HEK293 (cell line): ENCODE measurements around the gene DST.

ENCODE experiments used
- IKZF3 ChIP-seq: fragments of 450-650 bp; IDR thresholded peaks from 2 replicates; pipeline ENCODE4 v1.5.0; 2018; ENCODE audit warnings: missing biosample characterization, mild to moderate bottlenecking, missing genetic modification characterization, moderate library complexity
- OVOL3 ChIP-seq: fragments of 450-650 bp; formaldehyde crosslinking; IDR thresholded peaks from 2 replicates; pipeline ENCODE4 v1.5.1; 2016; ENCODE audit warnings: missing biosample characterization, missing genetic modification characterization
- PRDM1 ChIP-seq: fragments of 450-650 bp; formaldehyde crosslinking; IDR thresholded peaks from 2 replicates; pipeline ENCODE4; 2016; ENCODE audit warnings: missing biosample characterization, missing genetic modification characterization
- RBAK ChIP-seq: fragments of 450-650 bp; formaldehyde crosslinking; IDR thresholded peaks from 2 replicates; pipeline ENCODE4 v1.5.1; 2016; ENCODE audit warnings: missing biosample characterization, missing genetic modification characterization
- SETDB1 ChIP-seq: IDR thresholded peaks from one replicate; pipeline ENCODE4 v1.6.1; 2017; ENCODE audit warnings: mild to moderate bottlenecking, low read length, moderate library complexity, mixed read lengths; ENCODE audit not compliant: insufficient read length
- ZBTB21 ChIP-seq: fragments of 450-650 bp; formaldehyde crosslinking; IDR thresholded peaks from 2 replicates; pipeline ENCODE4 v1.5.1; 2017; ENCODE audit warnings: missing biosample characterization, missing genetic modification characterization
- ZBTB48 ChIP-seq: fragments of 450-650 bp; formaldehyde crosslinking; IDR thresholded peaks from 2 replicates; pipeline ENCODE4 v1.5.1; 2016; ENCODE audit warnings: missing biosample characterization, missing genetic modification characterization
- ZNF112 ChIP-seq: fragments of 450-650 bp; formaldehyde crosslinking; IDR thresholded peaks from 2 replicates; pipeline ENCODE4 v1.5.0; 2017; ENCODE audit warnings: missing biosample characterization, missing genetic modification characterization
- ZNF140 ChIP-seq: fragments of 450-650 bp; formaldehyde crosslinking; IDR thresholded peaks from 2 replicates; pipeline ENCODE4 v1.5.1; 2016; ENCODE audit warnings: missing biosample characterization, missing genetic modification characterization
- ZNF184 ChIP-seq: fragments of 450-650 bp; IDR thresholded peaks from 2 replicates; pipeline ENCODE4 v1.5.1; 2018; ENCODE audit warnings: missing biosample characterization, mild to moderate bottlenecking, missing genetic modification characterization
- ZNF311 ChIP-seq: fragments of 450-650 bp; formaldehyde crosslinking; IDR thresholded peaks from 2 replicates; pipeline ENCODE4 v1.5.1; 2017; ENCODE audit warnings: missing biosample characterization, missing genetic modification characterization, borderline replicate concordance
- ZNF600 ChIP-seq: fragments of 450-650 bp; formaldehyde crosslinking; IDR thresholded peaks from 2 replicates; pipeline ENCODE4 v1.5.1; 2016; ENCODE audit warnings: missing biosample characterization, missing genetic modification characterization
- ZNF629 ChIP-seq: fragments of 450-650 bp; formaldehyde crosslinking; IDR thresholded peaks from 2 replicates; pipeline ENCODE4 v1.5.1; 2017; ENCODE audit warnings: missing biosample characterization, missing genetic modification characterization
- ZNF664 ChIP-seq: fragments of 450-650 bp; formaldehyde crosslinking; IDR thresholded peaks from 2 replicates; pipeline ENCODE4 v1.5.1; 2016; ENCODE audit warnings: missing biosample characterization, missing genetic modification characterization
- ZNF670 ChIP-seq: fragments of 450-650 bp; formaldehyde crosslinking; IDR thresholded peaks from 2 replicates; pipeline ENCODE4 v1.5.1; 2016; ENCODE audit warnings: missing biosample characterization, missing genetic modification characterization, low read depth
- ZNF777 ChIP-seq: fragments of 450-650 bp; formaldehyde crosslinking; IDR thresholded peaks from 2 replicates; pipeline ENCODE4 v1.5.1; 2017; ENCODE audit warnings: missing biosample characterization, missing genetic modification characterization, borderline replicate concordance
- ZNF830 ChIP-seq: fragments of 450-650 bp; IDR thresholded peaks from 2 replicates; pipeline ENCODE4 v1.5.0; 2018; ENCODE audit warnings: missing biosample characterization, missing genetic modification characterization, low read depth, mild to moderate bottlenecking, moderate library complexity
- TF ChIP-seq, protein P1 (sequence below): fragments of 450-650 bp; formaldehyde crosslinking; IDR thresholded peaks from 2 replicates; pipeline ENCODE4 v1.5.1; 2017; ENCODE audit warnings: missing biosample characterization, missing genetic modification characterization
- TF ChIP-seq, protein P2 (sequence below): fragments of 450-650 bp; formaldehyde crosslinking; IDR thresholded peaks from 2 replicates; pipeline ENCODE4 v1.5.1; 2016; ENCODE audit warnings: missing biosample characterization, missing genetic modification characterization
- TF ChIP-seq, protein P3 (sequence below): fragments of 450-650 bp; formaldehyde crosslinking; IDR thresholded peaks from 2 replicates; pipeline ENCODE4 v1.5.1; 2017; ENCODE audit warnings: missing biosample characterization, missing genetic modification characterization
- TF ChIP-seq, protein P4 (sequence below): fragments of 450-650 bp; formaldehyde crosslinking; conservative IDR thresholded peaks from 2 replicates; pipeline ENCODE4 v1.5.1; 2016; ENCODE audit warnings: low read depth, missing biosample characterization, missing genetic modification characterization

Gene DST

DNA sequence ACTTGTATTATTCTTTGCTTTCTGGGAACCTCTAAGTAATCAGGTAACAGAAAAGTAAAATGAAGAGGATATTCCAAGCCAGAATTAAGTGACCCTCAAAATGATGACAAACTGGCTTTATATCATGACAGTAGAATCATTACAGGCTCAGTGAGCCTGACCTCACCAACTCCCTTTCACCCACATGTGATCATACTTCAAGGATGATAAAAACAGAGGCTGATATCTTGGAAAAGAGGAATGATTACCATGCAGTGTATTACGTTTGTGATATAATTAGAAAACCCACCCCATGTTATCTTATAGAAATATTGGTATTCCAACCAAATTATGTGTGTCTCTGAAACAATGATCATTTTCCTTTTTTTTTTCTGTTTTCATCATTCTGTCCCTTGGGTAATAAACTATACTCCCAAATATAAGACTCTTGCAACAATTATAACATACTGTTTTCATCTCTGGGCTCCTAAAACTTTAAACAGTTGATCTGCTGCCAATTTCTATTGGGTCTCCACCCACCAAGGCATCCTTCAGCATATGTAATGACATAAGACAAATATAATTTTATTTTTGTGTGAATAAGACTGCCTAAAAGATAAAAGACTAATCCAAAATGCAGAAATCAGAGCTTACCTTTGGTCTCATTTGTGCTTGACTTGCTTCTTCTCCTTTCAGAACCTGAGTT, 115.7 kb downstream of the DST start (continued):
- TF ChIP-seq, protein P1, sequence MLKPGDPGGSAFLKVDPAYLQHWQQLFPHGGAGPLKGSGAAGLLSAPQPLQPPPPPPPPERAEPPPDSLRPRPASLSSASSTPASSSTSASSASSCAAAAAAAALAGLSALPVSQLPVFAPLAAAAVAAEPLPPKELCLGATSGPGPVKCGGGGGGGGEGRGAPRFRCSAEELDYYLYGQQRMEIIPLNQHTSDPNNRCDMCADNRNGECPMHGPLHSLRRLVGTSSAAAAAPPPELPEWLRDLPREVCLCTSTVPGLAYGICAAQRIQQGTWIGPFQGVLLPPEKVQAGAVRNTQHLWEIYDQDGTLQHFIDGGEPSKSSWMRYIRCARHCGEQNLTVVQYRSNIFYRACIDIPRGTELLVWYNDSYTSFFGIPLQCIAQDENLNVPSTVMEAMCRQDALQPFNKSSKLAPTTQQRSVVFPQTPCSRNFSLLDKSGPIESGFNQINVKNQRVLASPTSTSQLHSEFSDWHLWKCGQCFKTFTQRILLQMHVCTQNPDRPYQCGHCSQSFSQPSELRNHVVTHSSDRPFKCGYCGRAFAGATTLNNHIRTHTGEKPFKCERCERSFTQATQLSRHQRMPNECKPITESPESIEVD (tag by site-specific recombination): peak; percentile 52; the same call in 1 of the 2 replicates
- TF ChIP-seq ZNF311 (tag by site-specific recombination) (no peak), ZNF112 (tag by site-specific recombination) (no peak), IKZF3 (tag by site-specific recombination) (0 out of 2 replicates have a peak, but pooled peaks have one; percentile 17), RBAK (tag by site-specific recombination) (no peak), ZNF670 (tag by site-specific recombination) (no peak), ZNF140 (tag by site-specific recombination) (no peak), ZNF830 (tag by site-specific recombination) (no peak), ZNF629 (tag by site-specific recombination) (peak; percentile 74), ZNF777 (tag by site-specific recombination) (no peak), ZBTB48 (tag by site-specific recombination) (no peak), ZNF600 (tag by site-specific recombination) (no peak), PRDM1 (no peak), ZNF184 (tag by site-specific recombination) (no peak), ZBTB21 (tag by site-specific recombination) (no peak), OVOL3 (tag by site-specific recombination) (no peak), ZNF664 (tag by site-specific recombination) (no peak), SETDB1 (no peak)
- TF ChIP-seq, protein P2, sequence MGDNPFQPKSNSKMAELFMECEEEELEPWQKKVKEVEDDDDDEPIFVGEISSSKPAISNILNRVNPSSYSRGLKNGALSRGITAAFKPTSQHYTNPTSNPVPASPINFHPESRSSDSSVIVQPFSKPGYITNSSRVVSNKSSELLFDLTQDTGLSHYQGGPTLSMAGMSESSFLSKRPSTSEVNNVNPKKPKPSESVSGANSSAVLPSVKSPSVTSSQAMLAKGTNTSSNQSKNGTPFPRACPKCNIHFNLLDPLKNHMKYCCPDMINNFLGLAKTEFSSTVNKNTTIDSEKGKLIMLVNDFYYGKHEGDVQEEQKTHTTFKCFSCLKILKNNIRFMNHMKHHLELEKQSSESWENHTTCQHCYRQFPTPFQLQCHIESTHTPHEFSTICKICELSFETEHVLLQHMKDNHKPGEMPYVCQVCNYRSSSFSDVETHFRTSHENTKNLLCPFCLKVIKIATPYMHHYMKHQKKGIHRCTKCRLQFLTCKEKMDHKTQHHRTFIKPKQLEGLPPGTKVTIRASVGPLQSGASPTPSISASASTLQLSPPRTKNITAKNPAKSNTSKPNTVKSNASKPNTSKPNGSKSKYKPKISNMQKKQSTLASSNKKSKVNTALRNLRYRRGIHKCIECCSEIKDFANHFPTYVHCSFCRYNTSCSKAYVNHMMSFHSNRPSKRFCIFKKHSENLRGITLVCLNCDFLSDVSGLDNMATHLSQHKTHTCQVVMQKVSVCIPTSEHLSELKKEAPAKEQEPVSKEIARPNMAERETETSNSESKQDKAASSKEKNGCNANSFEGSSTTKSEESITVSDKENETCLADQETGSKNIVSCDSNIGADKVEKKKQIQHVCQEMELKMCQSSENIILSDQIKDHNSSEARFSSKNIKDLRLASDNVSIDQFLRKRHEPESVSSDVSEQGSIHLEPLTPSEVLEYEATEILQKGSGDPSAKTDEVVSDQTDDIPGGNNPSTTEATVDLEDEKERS (tag by site-specific recombination): no peak
- TF ChIP-seq, protein P3, sequence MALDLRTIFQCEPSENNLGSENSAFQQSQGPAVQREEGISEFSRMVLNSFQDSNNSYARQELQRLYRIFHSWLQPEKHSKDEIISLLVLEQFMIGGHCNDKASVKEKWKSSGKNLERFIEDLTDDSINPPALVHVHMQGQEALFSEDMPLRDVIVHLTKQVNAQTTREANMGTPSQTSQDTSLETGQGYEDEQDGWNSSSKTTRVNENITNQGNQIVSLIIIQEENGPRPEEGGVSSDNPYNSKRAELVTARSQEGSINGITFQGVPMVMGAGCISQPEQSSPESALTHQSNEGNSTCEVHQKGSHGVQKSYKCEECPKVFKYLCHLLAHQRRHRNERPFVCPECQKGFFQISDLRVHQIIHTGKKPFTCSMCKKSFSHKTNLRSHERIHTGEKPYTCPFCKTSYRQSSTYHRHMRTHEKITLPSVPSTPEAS: no peak
- TF ChIP-seq, protein P4, sequence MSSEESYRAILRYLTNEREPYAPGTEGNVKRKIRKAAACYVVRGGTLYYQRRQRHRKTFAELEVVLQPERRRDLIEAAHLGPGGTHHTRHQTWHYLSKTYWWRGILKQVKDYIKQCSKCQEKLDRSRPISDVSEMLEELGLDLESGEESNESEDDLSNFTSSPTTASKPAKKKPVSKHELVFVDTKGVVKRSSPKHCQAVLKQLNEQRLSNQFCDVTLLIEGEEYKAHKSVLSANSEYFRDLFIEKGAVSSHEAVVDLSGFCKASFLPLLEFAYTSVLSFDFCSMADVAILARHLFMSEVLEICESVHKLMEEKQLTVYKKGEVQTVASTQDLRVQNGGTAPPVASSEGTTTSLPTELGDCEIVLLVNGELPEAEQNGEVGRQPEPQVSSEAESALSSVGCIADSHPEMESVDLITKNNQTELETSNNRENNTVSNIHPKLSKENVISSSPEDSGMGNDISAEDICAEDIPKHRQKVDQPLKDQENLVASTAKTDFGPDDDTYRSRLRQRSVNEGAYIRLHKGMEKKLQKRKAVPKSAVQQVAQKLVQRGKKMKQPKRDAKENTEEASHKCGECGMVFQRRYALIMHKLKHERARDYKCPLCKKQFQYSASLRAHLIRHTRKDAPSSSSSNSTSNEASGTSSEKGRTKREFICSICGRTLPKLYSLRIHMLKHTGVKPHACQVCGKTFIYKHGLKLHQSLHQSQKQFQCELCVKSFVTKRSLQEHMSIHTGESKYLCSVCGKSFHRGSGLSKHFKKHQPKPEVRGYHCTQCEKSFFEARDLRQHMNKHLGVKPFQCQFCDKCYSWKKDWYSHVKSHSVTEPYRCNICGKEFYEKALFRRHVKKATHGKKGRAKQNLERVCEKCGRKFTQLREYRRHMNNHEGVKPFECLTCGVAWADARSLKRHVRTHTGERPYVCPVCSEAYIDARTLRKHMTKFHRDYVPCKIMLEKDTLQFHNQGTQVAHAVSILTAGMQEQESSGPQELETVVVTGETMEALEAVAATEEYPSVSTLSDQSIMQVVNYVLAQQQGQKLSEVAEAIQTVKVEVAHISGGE: no peak
